HG03159 (cell line): ENCODE results near the gene CMYA5.
A peak's percentile ranks its signal among the peaks of the same experiment; 100 is the strongest.
"Not testable (repeated sequence)": the region's sequence is repeated elsewhere in the genome, so short reads cannot be mapped to it uniquely, and the experiment has no call there.

Source experiments
- ATAC-seq: cut with Tn5 transposase; IDR thresholded peaks from one replicate; pipeline ENCODE4 v1.9.1; 2021; ENCODE audit warnings: mild to moderate bottlenecking, moderate library complexity; ENCODE audit not compliant: unreplicated experiment

Gene CMYA5

GRCh38 chr5:79689541-79690466 lies at the start of gene CMYA5:
TSS of gene CMYA5 (plus strand) at chr5:79689836. CDS start at chr5:79689908, 72 bp downstream.
- ATAC-seq: no peak

- no peak for ATAC-seq
Observed at GRCh38 chr5:79640571-79641055, 49.0 kb upstream of the CMYA5 start.

- ATAC-seq: no peak
Observed at GRCh38 chr5:79641414-79641813, 48.2 kb upstream of the CMYA5 start.

GRCh38 chr5:79642210-79642609 lies 47.4 kb upstream of the CMYA5 start:
- ATAC-seq: no peak

GRCh38 chr5:79653843-79654242 lies 35.8 kb upstream of the CMYA5 start:
- no peak for ATAC-seq

- no peak for ATAC-seq
Observed at GRCh38 chr5:79663212-79663611, 26.4 kb upstream of the CMYA5 start.

- no peak for ATAC-seq
Observed at GRCh38 chr5:79666758-79667157, 22.9 kb upstream of the CMYA5 start.

GRCh38 chr5:79672392-79672791 lies 17.2 kb upstream of the CMYA5 start:
- ATAC-seq: no peak

GRCh38 chr5:79676354-79676753 lies 13.3 kb upstream of the CMYA5 start:
- not testable (repeated sequence) for ATAC-seq

GRCh38 chr5:79682102-79682501 lies 7.5 kb upstream of the CMYA5 start:
- ATAC-seq: not testable (repeated sequence)

GRCh38 chr5:79684782-79685181 lies 4.9 kb upstream of the CMYA5 start:
- no peak for ATAC-seq

- ATAC-seq: no peak
Observed at GRCh38 chr5:79685627-79686026, 4.0 kb upstream of the CMYA5 start.

GRCh38 chr5:79686799-79687198 lies 2.8 kb upstream of the CMYA5 start:
- ATAC-seq: no peak

GRCh38 chr5:79687889-79688288 lies 1.7 kb upstream of the CMYA5 start:
- ATAC-seq: no peak

GRCh38 chr5:79691007-79691406 lies 1.4 kb downstream of the CMYA5 start:
- no peak for ATAC-seq

- no peak for ATAC-seq
Observed at GRCh38 chr5:79692596-79692995, 3.0 kb downstream of the CMYA5 start.

GRCh38 chr5:79694183-79694582 lies 4.5 kb downstream of the CMYA5 start:
- no peak for ATAC-seq

- no peak for ATAC-seq
Observed at GRCh38 chr5:79694652-79695051, 5.0 kb downstream of the CMYA5 start.

GRCh38 chr5:79695526-79695925 lies 5.9 kb downstream of the CMYA5 start:
- ATAC-seq: no peak

- no peak for ATAC-seq
Observed at GRCh38 chr5:79697222-79698170, 7.9 kb downstream of the CMYA5 start.

- ATAC-seq: peak; percentile 83
Observed at GRCh38 chr5:79699763-79700400, 10.2 kb downstream of the CMYA5 start.
